SU-DHL-6 (cell line): ENCODE results near the gene RPH3AL.

ENCODE experiments used
- H2AFZ ChIP-seq: fragments of 200-600 bp; sonication (generic); 2 replicates; pipeline ENCODE4 v1.6.1; 2014; ENCODE audit warnings: low read depth, mild to moderate bottlenecking, moderate library complexity, mixed read lengths, antibody characterized with exemption, low read length; ENCODE audit not compliant: severe bottlenecking
- H3F3A ChIP-seq: fragments of 200-600 bp; shearing (Covaris generic); 2 replicates; pipeline ENCODE4 v1.6.0; 2016; ENCODE audit warnings: antibody characterized with exemption, mild to moderate bottlenecking; ENCODE audit not compliant: insufficient read depth
- H3K27ac ChIP-seq: fragments of 200-600 bp; sonication (generic); 2 replicates; pipeline ENCODE4 v1.5.1; 2016; ENCODE audit warnings: low read depth, mild to moderate bottlenecking, low read length, moderate library complexity, mixed read lengths
- H3K27me3 ChIP-seq: fragments of 200-600 bp; sonication (generic), shearing (Covaris generic); 2 replicates; pipeline ENCODE4 v1.6.0; 2014; ENCODE audit warnings: mild to moderate bottlenecking, low read length
- H3K36me3 ChIP-seq: fragments of 200-600 bp; sonication (generic); 2 replicates; pipeline ENCODE4 v1.6.1; 2014; ENCODE audit warnings: mild to moderate bottlenecking, low read length, mixed read lengths
- H3K4me2 ChIP-seq: fragments of 300-600, 200-600 bp; shearing (Covaris generic), sonication (generic); 2 replicates; pipeline ENCODE4 v1.6.0; 2014; ENCODE audit warnings: low read length, low read depth, mild to moderate bottlenecking; ENCODE audit not compliant: poor library complexity, severe bottlenecking
- H3K4me3 ChIP-seq: fragments of 200-600 bp; sonication (generic); 2 replicates; pipeline ENCODE4 v1.5.1; 2014; ENCODE audit warnings: antibody characterized with exemption, low read length, mild to moderate bottlenecking, mixed read lengths; ENCODE audit not compliant: insufficient read depth, poor library complexity, severe bottlenecking
- H3K79me2 ChIP-seq: fragments of 200-600 bp; sonication (generic); 2 replicates; pipeline ENCODE4 v1.6.1; 2014; ENCODE audit warnings: mild to moderate bottlenecking, low read length, moderate library complexity; ENCODE audit not compliant: insufficient read depth
- H3K9ac ChIP-seq: fragments of 200-600 bp; sonication (generic); 2 replicates; pipeline ENCODE4 v1.7.0; 2014; ENCODE audit warnings: mild to moderate bottlenecking, low read length
- H3K9me2 ChIP-seq: fragments of 200-600 bp; sonication (generic); replicated peaks from 2 replicates; pipeline ENCODE4 v1.6.1; 2014; ENCODE audit warnings: low read length; ENCODE audit not compliant: insufficient read depth
- H3K9me3 ChIP-seq: fragments of 200-600 bp; sonication (generic); 2 replicates; pipeline ENCODE4 v1.6.1; 2014; ENCODE audit warnings: low read length, mixed read lengths; ENCODE audit not compliant: insufficient read depth
- H4K20me1 ChIP-seq: fragments of 200-600 bp; sonication (generic); 2 replicates; pipeline ENCODE4 v1.6.1; 2014; ENCODE audit warnings: low read depth, mild to moderate bottlenecking, antibody characterized with exemption, low read length, moderate library complexity, mixed read lengths
- CTCF ChIP-seq: fragments of 200-600 bp; sonication (generic); IDR thresholded peaks from one replicate; pipeline ENCODE4 v1.5.1; 2017; ENCODE audit warnings: antibody characterized with exemption, mild to moderate bottlenecking, low read length, moderate library complexity; ENCODE audit not compliant: insufficient read depth, poor library complexity, severe bottlenecking
- EZH2phosphoT487 ChIP-seq: fragments of 200-600 bp; sonication (generic), shearing (Covaris generic); conservative IDR thresholded peaks from 2 replicates; pipeline ENCODE4 v1.6.1; 2018; ENCODE audit warnings: mild to moderate bottlenecking, antibody characterized with exemption, low read length, moderate library complexity, mixed read lengths

The RPH3AL gene

DNA sequence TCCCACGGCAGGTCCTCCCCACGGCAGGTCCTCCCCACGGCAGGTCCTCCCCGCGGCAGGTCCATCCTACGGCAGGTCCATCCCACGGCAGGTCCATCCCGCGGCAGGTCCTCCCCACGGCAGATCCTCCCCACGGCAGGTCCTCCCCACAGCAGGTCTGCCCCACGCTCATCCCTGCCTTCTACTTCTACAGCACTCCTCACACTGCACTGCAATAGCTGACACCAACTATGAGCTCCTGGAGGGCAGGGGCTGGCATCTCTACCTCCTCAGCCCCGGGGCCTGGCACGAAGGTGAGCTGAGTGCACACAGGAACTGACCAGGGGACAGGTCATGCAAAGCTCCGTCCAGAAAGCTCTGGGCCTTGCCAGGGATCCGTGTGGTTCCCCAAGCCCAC lies 45.3 kb downstream of the RPH3AL start:
- Histone ChIP-seq H3K27me3 (no peaks in the 10 kb centered on the region), H4K20me1 (no peaks in the 10 kb centered on the region), H3F3A (no peaks in the 10 kb centered on the region), H3K9ac (no peak overlapping the region), H3K4me2 (no peak overlapping the region), H3K9me3 (no peaks in the 10 kb centered on the region), H3K27ac (no peak overlapping the region), H2AFZ (no peak overlapping the region), H3K79me2 (no peaks in the 10 kb centered on the region), H3K9me2 (no peaks in the 10 kb centered on the region), H3K36me3 (no peaks in the 10 kb centered on the region), H3K4me3 (no peak overlapping the region)
- no peak for TF ChIP-seq EZH2phosphoT487
- no peak for TF ChIP-seq CTCF

DNA sequence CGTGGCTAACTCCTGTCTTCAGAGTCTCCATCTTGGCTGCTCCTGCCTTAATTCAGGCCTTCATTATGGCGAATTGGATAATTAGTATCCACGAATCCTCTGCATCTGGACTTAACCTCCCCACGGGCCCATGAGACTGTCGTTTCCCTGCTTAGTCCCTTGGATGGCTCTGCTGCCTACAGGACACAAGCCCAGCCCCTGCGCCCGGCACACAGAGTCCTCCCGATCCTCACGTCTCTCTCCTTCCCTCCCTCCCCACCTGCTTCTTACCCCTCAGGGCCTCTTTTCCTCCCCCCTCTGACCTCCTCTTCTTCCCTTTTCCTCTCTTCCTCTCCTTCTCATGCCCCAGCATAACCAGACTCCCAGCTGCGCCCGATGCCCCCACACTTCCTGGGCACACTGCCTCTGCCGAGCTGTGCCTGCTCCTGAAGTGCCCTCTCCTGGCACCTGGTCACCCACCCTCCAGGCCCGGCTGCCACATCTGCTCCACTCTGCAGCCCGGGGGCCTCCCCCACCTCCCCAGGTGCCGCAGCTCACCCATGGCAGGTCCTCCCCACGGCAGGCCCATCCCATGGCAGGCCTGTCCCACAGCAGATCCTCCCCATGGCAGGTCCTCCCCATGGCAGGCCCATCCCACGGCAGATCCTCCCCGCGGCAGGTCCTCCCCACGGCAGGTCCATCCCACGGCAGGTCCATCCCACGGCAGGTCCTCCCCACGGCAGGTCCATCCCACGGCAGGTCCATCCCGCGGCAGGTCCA lies 45.9 kb downstream of the RPH3AL start:
- H3K9me3 ChIP-seq: no peaks in the 10 kb centered on the region
- no peak overlapping the region for H3K4me2 ChIP-seq
- H4K20me1 ChIP-seq: no peaks in the 10 kb centered on the region
- H3K36me3 ChIP-seq: no peaks in the 10 kb centered on the region
- H3K79me2 ChIP-seq: no peaks in the 10 kb centered on the region
- no peaks in the 10 kb centered on the region for H3F3A ChIP-seq
- TF ChIP-seq CTCF (no peak), EZH2phosphoT487 (no peak)
- H3K9ac ChIP-seq: no peak overlapping the region
- H2AFZ ChIP-seq: no peak overlapping the region
- no peaks in the 10 kb centered on the region for H3K9me2 ChIP-seq
- no peak overlapping the region for H3K4me3 ChIP-seq
- no peak overlapping the region for H3K27ac ChIP-seq
- no peaks in the 10 kb centered on the region for H3K27me3 ChIP-seq

DNA sequence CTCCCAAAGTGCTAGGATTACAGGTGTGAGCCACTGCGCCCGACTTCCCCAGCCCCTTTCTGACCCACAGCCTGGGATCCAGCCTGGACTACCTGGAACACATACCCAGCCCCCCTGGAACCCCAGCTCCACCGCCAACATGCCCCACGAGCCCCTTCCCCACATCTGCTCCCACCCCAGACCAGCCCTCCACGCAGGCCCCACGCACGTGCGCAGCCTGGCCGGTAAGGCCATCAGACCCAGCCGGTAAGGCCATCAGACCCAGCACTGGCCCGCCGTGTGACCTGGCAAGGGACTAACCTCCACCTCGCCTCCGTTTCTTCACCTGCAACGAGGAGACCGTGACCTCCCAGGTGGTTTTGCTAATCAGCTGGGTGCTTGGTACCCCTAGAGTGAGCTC lies 46.5 kb downstream of the RPH3AL start:
- Histone ChIP-seq H3K9me3 (no peaks in the 10 kb centered on the region), H3K79me2 (no peaks in the 10 kb centered on the region), H2AFZ (no peak overlapping the region), H4K20me1 (no peaks in the 10 kb centered on the region), H3F3A (no peaks in the 10 kb centered on the region), H3K36me3 (no peaks in the 10 kb centered on the region), H3K27me3 (no peaks in the 10 kb centered on the region), H3K4me3 (no peak overlapping the region), H3K27ac (no peak overlapping the region), H3K9me2 (no peaks in the 10 kb centered on the region), H3K4me2 (no peak overlapping the region), H3K9ac (no peak overlapping the region)
- TF ChIP-seq EZH2phosphoT487 (no peak), CTCF (no peak)
